ENCODE data around the gene N4BP2L1.
"Not testable (repeated sequence)": the region's sequence is repeated elsewhere in the genome, so short reads cannot be mapped to it uniquely, and the experiment has no call there.

Gene N4BP2L1

GRCh38 chr13:32383836-32384618 lies 43.9 kb downstream of the N4BP2L1 start:
- DNase-seq (ENCODE audit: low read depth, low spot score): no peak
- in situ Hi-C loops (cut with HindIII; ENCODE audit: low sequenced_read_pairs): no loop called here
- no peak overlapping the region for H3K4me3 ChIP-seq (ENCODE audit: low read depth, low read length)
- no peak for TF ChIP-seq CTCF (IDR thresholded peaks at IDR 0.05; ENCODE audit: low read depth, low read length)

- DNase-seq (ENCODE audit: low read depth, low spot score): peak; percentile 23
- no peak overlapping the region for H3K4me3 ChIP-seq (ENCODE audit: low read depth, low read length)
- peak; percentile 57 for TF ChIP-seq CTCF (IDR thresholded peaks at IDR 0.05; ENCODE audit: low read depth, low read length)
- in situ Hi-C loops (cut with HindIII; ENCODE audit: low sequenced_read_pairs): no loop called here
Observed at GRCh38 chr13:32381539-32381938, 46.4 kb downstream of the N4BP2L1 start.

GRCh38 chr13:32378012-32378411 lies 49.9 kb downstream of the N4BP2L1 start:
- in situ Hi-C loops (cut with HindIII; ENCODE audit: low sequenced_read_pairs): no loop called here
- H3K4me3 ChIP-seq (ENCODE audit: low read depth, low read length): no peak overlapping the region
- no peak for TF ChIP-seq CTCF (IDR thresholded peaks at IDR 0.05; ENCODE audit: low read depth, low read length)
- DNase-seq (ENCODE audit: low read depth, low spot score): no peak

- H3K4me3 ChIP-seq (ENCODE audit: low read depth, low read length): no peak overlapping the region
- DNase-seq (ENCODE audit: low read depth, low spot score): no peak
- TF ChIP-seq CTCF (IDR thresholded peaks at IDR 0.05; ENCODE audit: low read depth, low read length): no peak
- in situ Hi-C loops (cut with HindIII; ENCODE audit: low sequenced_read_pairs): no loop called here
Observed at GRCh38 chr13:32376642-32377415, 51.1 kb downstream of the N4BP2L1 start.

GRCh38 chr13:32370805-32371204 lies 57.1 kb downstream of the N4BP2L1 start:
- TF ChIP-seq CTCF (IDR thresholded peaks at IDR 0.05; ENCODE audit: low read depth, low read length): no peak
- DNase-seq (ENCODE audit: low read depth, low spot score): no peak
- H3K4me3 ChIP-seq (ENCODE audit: low read depth, low read length): no peak overlapping the region
- in situ Hi-C loops (cut with HindIII; ENCODE audit: low sequenced_read_pairs): no loop called here

GRCh38 chr13:32362574-32362973 lies 65.4 kb downstream of the N4BP2L1 start:
- no peak overlapping the region for H3K4me3 ChIP-seq (ENCODE audit: low read depth, low read length)
- TF ChIP-seq CTCF (IDR thresholded peaks at IDR 0.05; ENCODE audit: low read depth, low read length): no peak
- in situ Hi-C loops (cut with HindIII; ENCODE audit: low sequenced_read_pairs): no loop called here
- no peak for DNase-seq (ENCODE audit: low read depth, low spot score)

GRCh38 chr13:32355935-32356334 lies 72.0 kb downstream of the N4BP2L1 start:
- in situ Hi-C loops (cut with HindIII; ENCODE audit: low sequenced_read_pairs); H3K4me3 ChIP-seq (ENCODE audit: low read depth, low read length); DNase-seq (ENCODE audit: low read depth, low spot score): not testable (repeated sequence)

Measured in astrocyte of the spinal cord (primary cell).